PC-9 (cell line): ENCODE data around the gene PDLIM5. TPM values are rescaled to one million over a fixed set of nuclear protein-coding genes. Genes with fewer than 3 reads are reported as not detected.
A peak's percentile ranks its signal among the peaks of the same experiment; 100 is the strongest.

Experiments used
- BruUV-seq: library from RNA; stranded (reverse); fragments of 400-500 nt; replicated peaks from 2 replicates; lab custom pipeline; 2021; lab: Mats Ljungman, UMichigan
- CTCF ChIA-PET: fragments of 300-600 bp; sonication (Branson Sonifier 250); formaldehyde crosslinking; loops from one replicate; lab custom pipeline; 2022; ENCODE audit warnings: antibody characterized with exemption; lab: Charles Lee
- POLR2A ChIA-PET: fragments of 300-600 bp; sonication (Branson Sonifier 250); formaldehyde crosslinking; loops from one replicate; lab custom pipeline; 2022; ENCODE audit warnings: antibody characterized with exemption; ENCODE audit not compliant: unreplicated experiment; lab: Charles Lee
- DNase-seq, 2 experiments: peaks; one replicate each; pipeline versions ENCODE4 v3.0.0 to v3.0.0-alpha.2; 2015 to 2022; ENCODE audit warnings: mixed read lengths in 1 of 2
- H2AFZ ChIP-seq: fragments of 200-600 bp; sonication (generic); 2 replicates; pipeline ENCODE4 v1.8.1; 2017; ENCODE audit warnings: antibody characterized with exemption
- H3F3A ChIP-seq: fragments of 200-600 bp; sonication (generic); 2 replicates; pipeline ENCODE4 v1.8.1; 2017; ENCODE audit warnings: antibody characterized with exemption, mild to moderate bottlenecking, low read depth; ENCODE audit not compliant: insufficient read depth
- H3K27ac ChIP-seq: fragments of 200-600 bp; sonication (generic); 2 replicates; pipeline ENCODE4 v1.6.1; 2016; ENCODE audit warnings: mixed run types
- H3K27me3 ChIP-seq: fragments of 200-600 bp; sonication (generic); 2 replicates; pipeline ENCODE4 v1.6.1; 2016; ENCODE audit warnings: low read depth, mixed run types; ENCODE audit not compliant: insufficient read depth
- H3K36me3 ChIP-seq: fragments of 200-600 bp; sonication (generic); 2 replicates; pipeline ENCODE4 v1.6.1; 2016; ENCODE audit warnings: low read depth, mixed run types
- H3K4me1 ChIP-seq: fragments of 200-600 bp; sonication (generic); replicated peaks from 2 replicates; pipeline ENCODE4 v1.6.1; 2016; ENCODE audit warnings: mixed run types; ENCODE audit not compliant: insufficient read depth
- H3K4me2 ChIP-seq: fragments of 200-600 bp; sonication (generic); 2 replicates; pipeline ENCODE4 v1.6.1; 2017; ENCODE audit warnings: mixed run types
- H3K4me3 ChIP-seq: fragments of 200-600 bp; sonication (generic); 2 replicates; pipeline ENCODE4 v1.6.1; 2016; ENCODE audit warnings: mixed run types
- H3K79me2 ChIP-seq: fragments of 200-600 bp; sonication (generic); 2 replicates; pipeline ENCODE4 v1.6.1; 2017; ENCODE audit warnings: low read depth, mixed run types
- H3K9me2 ChIP-seq: fragments of 200-600 bp; sonication (generic); 2 replicates; pipeline ENCODE4 v1.8.1; 2017; ENCODE audit warnings: mild to moderate bottlenecking; ENCODE audit not compliant: insufficient read depth
- H3K9me3 ChIP-seq: fragments of 200-600 bp; sonication (generic); 2 replicates; pipeline ENCODE4 v1.8.1; 2016; ENCODE audit warnings: low read depth; ENCODE audit not compliant: insufficient read depth
- H4K20me1 ChIP-seq: fragments of 200-600 bp; sonication (generic); 2 replicates; pipeline ENCODE4 v1.8.1; 2017; ENCODE audit not compliant: insufficient read depth
- EZH2 ChIP-seq: fragments of 200-600 bp; sonication (generic); IDR thresholded peaks from 2 replicates; pipeline ENCODE4 v1.8.0; 2017; ENCODE audit warnings: antibody characterized with exemption, low read depth
- intact Hi-C: fragments of 100-400 bp; cut with micrococcal nuclease; formaldehyde crosslinking; loops from one replicate; pipeline ENCODE4 v1.10.0; 2022; ENCODE audit not compliant: unreplicated experiment
- total RNA-seq: library from RNA; stranded (reverse); gene quantifications from 2 replicates; pipeline ENCODE4 v1.2.3, GENCODE V29; 2021
- TF ChIP-seq, protein P1 (sequence below): fragments of 200-600 bp; sonication (generic); conservative IDR thresholded peaks from 2 replicates; pipeline ENCODE4 v1.6.1; 2017; ENCODE audit warnings: mixed run types, antibody characterized with exemption, mild to moderate bottlenecking, moderate library complexity

Gene PDLIM5
- total RNA-seq, 1 experiment from 2014 or later = 130 TPM

DNA sequence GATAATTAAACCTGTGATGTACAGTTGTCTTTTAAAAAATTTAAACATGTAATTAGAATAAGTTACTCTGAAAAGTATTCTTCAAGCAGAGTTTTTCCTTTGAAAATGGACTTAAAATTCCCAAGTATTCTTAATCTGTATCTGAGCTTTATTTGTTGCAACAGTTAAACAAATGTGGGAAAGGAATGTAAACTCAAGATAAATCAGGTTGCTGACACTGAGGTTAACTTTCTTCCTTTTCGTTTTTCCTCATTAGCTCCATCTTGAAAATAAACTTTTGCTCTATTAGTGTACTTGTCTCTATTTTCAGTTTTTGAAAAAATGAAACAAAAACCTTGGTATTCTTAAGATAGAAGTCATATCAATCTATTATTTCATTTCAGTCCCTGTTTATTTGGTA is 161.5 kb downstream of the PDLIM5 start:
- no peaks in the 10 kb centered on the region for H3K9me2 ChIP-seq
- H2AFZ ChIP-seq = no peak overlapping the region
- no peaks in the 10 kb centered on the region for H3K27me3 ChIP-seq
- ChIA-PET POLR2A (no interaction called here), CTCF (no interaction called here)
- DNase-seq = no peak
- H3K27ac ChIP-seq = no peak overlapping the region
- no TSS peak for BruUV-seq
- intact Hi-C loops = no loop called here
- no peaks in the 10 kb centered on the region for H3K4me1 ChIP-seq
- no peak overlapping the region for H3K4me3 ChIP-seq
- H3K9me3 ChIP-seq = no peaks in the 10 kb centered on the region
- TF ChIP-seq EZH2 = no peak
- TF ChIP-seq, protein P1, sequence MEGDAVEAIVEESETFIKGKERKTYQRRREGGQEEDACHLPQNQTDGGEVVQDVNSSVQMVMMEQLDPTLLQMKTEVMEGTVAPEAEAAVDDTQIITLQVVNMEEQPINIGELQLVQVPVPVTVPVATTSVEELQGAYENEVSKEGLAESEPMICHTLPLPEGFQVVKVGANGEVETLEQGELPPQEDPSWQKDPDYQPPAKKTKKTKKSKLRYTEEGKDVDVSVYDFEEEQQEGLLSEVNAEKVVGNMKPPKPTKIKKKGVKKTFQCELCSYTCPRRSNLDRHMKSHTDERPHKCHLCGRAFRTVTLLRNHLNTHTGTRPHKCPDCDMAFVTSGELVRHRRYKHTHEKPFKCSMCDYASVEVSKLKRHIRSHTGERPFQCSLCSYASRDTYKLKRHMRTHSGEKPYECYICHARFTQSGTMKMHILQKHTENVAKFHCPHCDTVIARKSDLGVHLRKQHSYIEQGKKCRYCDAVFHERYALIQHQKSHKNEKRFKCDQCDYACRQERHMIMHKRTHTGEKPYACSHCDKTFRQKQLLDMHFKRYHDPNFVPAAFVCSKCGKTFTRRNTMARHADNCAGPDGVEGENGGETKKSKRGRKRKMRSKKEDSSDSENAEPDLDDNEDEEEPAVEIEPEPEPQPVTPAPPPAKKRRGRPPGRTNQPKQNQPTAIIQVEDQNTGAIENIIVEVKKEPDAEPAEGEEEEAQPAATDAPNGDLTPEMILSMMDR = no peak
- H3K36me3 ChIP-seq = no peaks in the 10 kb centered on the region
- no peak overlapping the region for H3K4me2 ChIP-seq
- H3K79me2 ChIP-seq = no peaks in the 10 kb centered on the region
- no peaks in the 10 kb centered on the region for H3F3A ChIP-seq
- no peaks in the 10 kb centered on the region for H4K20me1 ChIP-seq

DNA sequence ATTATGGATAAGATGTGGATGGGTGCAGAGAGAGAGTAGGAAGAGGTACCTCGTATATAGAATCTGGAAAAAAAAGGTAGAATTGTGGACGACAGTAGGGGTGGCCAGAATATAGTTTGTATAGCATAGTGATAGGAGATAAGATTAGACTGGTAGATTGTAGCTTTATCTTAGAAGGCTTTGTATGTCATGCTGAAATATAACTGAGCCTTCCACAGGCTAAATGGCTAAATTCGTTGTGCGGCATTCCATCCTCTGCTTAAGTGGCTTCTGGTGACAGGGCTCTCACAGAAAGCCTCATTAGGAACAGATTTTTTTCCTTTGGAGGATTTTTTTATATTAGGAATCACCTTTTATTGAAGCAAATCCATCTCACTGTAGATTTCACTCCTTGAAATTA is 163.7 kb downstream of the PDLIM5 start:
- H3K4me3 ChIP-seq = no peak overlapping the region
- no peak for TF ChIP-seq EZH2
- TF ChIP-seq, protein P1 = no peak
- H3K27ac ChIP-seq = no peak overlapping the region
- DNase-seq = no peak
- H3F3A ChIP-seq = no peaks in the 10 kb centered on the region
- H3K4me1 ChIP-seq = no peaks in the 10 kb centered on the region
- no peaks in the 10 kb centered on the region for H4K20me1 ChIP-seq
- no peaks in the 10 kb centered on the region for H3K27me3 ChIP-seq
- no peaks in the 10 kb centered on the region for H3K79me2 ChIP-seq
- no peaks in the 10 kb centered on the region for H3K9me3 ChIP-seq
- POLR2A ChIA-PET = interaction anchor here (0.6 kb wide), 1 partner anchor 150 kb away, joined by 9 read pairs; no protein-coding TSS in a partner anchor
- intact Hi-C loops = no loop called here
- no peaks in the 10 kb centered on the region for H3K36me3 ChIP-seq
- H3K4me2 ChIP-seq = no peak overlapping the region
- no TSS peak for BruUV-seq
- H3K9me2 ChIP-seq = no peaks in the 10 kb centered on the region
- no peak overlapping the region for H2AFZ ChIP-seq
- CTCF ChIA-PET = no interaction called here

DNA sequence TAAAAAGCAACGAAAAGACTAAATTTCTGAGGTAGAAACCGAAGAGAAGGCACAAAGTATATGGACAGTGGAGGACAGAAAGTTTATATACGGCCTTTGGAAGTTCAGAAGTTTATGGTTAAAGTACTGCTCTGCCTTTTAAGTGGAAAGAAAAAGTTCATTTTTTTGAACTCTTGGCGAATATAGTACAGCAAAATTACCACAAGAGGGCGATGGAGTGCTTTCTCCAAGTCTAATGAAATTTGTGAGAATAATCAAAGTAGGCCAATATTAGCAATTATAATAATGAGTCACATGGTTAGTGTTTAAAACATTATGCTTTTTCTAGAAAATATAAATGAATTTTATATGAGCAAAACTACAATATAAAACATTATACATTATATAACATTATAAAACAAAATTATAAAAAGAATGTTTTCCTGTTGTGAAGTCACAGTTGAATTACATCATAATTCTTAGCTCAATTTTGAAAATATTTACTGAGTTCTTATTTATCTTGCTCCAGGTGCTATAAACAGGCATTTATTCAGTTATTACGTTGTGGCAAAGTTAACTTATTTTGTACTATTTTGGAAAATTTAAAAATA is 169.8 kb downstream of the PDLIM5 start:
- no peaks in the 10 kb centered on the region for H3K9me2 ChIP-seq
- H3K4me2 ChIP-seq = no peak overlapping the region
- TF ChIP-seq, protein P1 = peak; percentile 76
- no peak for TF ChIP-seq EZH2
- H3K27ac ChIP-seq = no peak overlapping the region
- ChIA-PET POLR2A (no interaction called here), CTCF (interaction anchor here (0.6 kb wide), 1 partner anchor 527 kb away, joined by 3 read pairs; no protein-coding TSS in a partner anchor)
- no peak overlapping the region for H2AFZ ChIP-seq
- no peaks in the 10 kb centered on the region for H3K4me1 ChIP-seq
- intact Hi-C loops = loop anchor here (1.0 to 5.0 kb wide), 3 partner anchors 319 to 506 kb away; no protein-coding TSS in a partner anchor
- H3K79me2 ChIP-seq = no peaks in the 10 kb centered on the region
- H3F3A ChIP-seq = peaks cover 4% of the 10 kb centered on the region; the same call in 1 of the 2 replicates
- no peaks in the 10 kb centered on the region for H3K36me3 ChIP-seq
- peak in 1 of 2 experiments; percentile 40 for DNase-seq
- no TSS peak for BruUV-seq
- no peak overlapping the region for H3K4me3 ChIP-seq
- no peaks in the 10 kb centered on the region for H4K20me1 ChIP-seq
- H3K9me3 ChIP-seq = no peaks in the 10 kb centered on the region
- no peaks in the 10 kb centered on the region for H3K27me3 ChIP-seq
